ENCODE data around the gene TMEM143.
"Not testable (repeated sequence)": the region's sequence is repeated elsewhere in the genome, so short reads cannot be mapped to it uniquely, and the experiment has no call there.

The TMEM143 gene

DNA sequence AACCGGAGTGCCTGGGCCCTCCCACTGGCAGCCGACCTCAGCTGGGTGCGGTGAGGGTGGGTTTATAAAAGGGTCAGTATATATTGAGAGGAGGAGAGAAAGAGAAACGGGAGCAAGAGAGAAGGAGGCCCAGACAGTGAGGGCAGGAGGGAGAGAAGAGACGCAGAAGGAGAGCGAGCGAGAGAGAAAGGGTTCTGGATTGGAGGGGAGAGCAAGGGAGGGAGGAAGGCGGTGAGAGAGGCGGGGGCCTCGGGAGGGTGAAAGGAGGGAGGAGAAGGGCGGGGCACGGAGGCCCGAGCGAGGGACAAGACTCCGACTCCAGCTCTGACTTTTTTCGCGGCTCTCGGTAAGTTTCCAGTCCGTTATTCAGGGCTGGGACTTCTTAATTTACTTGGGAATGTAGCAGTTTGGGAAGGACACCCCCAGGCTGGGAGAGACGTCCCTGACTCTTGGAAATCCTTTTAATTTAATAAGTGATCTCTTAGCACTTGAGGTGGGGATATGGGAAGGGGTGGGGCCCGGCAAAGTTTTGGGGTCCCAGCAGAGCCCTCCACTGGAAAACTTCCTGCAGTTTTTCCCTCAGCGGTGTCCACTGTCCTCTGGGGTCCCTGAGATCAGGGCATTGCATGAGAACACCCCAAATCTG, 38.4 kb downstream of the TMEM143 start, which contains the start of gene EMP3:
Gene EMP3, plus strand, starts transcription at position 288 of the 646 bp plus-strand sequence. CDS start 1,293 bp downstream, outside the sequence.
- DNase-seq, result peak; percentile 90

GRCh38 chr19:48321622-48322591, 41.8 kb downstream of the TMEM143 start:
- peak; percentile 99 for DNase-seq

GRCh38 chr19:48321372-48321621, 42.4 kb downstream of the TMEM143 start:
- peak; percentile 99 for DNase-seq

- DNase-seq, result peak; percentile 73
These were observed 43.8 kb downstream of the TMEM143 start for GRCh38 chr19:48319647-48320541.

DNA sequence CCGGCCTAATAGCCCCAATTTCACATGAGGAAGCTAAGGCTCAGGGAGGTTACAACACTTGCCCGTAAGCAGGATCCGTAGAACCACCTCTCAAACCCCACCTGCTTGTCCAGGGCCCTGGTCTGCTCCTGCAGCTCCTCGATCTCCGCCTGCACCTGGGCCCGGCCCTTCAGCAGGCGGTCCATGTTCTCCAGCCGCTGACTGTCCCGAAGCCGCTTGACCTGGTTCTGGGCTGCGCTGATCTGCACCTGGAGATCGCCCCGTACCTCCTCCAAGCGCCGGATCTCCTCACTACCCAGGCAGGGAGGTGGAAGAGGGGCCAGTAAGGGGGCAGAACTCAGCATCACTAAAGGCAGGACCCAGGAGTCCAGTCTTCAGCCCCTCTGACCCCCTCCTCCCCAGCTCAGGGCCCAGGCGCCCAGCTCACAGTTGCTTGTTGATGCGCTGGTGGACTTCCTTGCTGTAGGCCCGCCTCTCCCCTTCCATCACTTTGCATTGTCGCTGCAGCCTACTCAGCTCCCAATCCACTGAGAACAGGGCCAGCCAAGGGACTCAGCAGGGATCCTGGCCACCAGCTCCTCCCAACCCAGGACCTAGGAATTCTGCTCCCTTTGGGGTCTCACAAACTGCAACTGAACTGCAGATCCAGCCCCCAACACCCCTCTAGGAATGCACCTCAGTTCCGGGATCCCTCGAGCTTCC, 45.3 kb downstream of the TMEM143 start:
- no peak for DNase-seq

DNA sequence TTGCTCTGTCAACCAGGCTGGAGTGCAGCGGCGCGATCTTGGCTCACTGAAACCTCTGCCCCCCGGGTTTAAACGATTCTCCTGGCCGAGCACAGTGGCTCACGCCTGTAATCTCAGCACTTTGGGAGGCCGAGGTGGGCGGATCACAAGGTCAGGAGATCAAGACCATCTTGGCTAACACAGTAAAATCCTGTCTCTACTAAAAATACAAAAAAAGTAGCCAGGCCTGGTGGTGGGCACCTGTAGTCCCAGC, 46.1 kb downstream of the TMEM143 start:
- DNase-seq, result not testable (repeated sequence)

DNA sequence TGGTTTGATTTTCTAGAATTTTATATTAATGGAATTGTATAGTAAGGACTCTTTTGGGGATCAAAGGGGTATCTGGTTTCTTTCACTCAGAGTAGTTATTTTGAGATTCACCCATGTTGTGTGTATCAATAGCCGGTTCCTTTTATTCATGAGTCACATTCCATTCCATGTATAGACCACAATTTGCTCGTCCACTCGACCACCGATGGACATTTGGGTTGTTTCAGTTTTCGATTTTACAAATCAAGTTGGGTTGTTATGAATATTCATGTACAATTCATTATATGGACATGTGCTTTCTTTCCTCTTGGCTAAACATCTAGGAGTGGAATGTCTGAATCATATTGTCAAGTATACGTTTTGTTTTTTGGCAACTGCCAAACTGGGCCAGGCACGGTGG, 48.0 kb downstream of the TMEM143 start:
- DNase-seq, result no peak

GRCh38 chr19:48311384-48311783, 52.4 kb downstream of the TMEM143 start:
- no peak for DNase-seq

GRCh38 chr19:48310227-48310626, 53.5 kb downstream of the TMEM143 start:
- DNase-seq, result no peak

GRCh38 chr19:48309731-48310130, 54.0 kb downstream of the TMEM143 start:
- DNase-seq, result not testable (repeated sequence)

DNA sequence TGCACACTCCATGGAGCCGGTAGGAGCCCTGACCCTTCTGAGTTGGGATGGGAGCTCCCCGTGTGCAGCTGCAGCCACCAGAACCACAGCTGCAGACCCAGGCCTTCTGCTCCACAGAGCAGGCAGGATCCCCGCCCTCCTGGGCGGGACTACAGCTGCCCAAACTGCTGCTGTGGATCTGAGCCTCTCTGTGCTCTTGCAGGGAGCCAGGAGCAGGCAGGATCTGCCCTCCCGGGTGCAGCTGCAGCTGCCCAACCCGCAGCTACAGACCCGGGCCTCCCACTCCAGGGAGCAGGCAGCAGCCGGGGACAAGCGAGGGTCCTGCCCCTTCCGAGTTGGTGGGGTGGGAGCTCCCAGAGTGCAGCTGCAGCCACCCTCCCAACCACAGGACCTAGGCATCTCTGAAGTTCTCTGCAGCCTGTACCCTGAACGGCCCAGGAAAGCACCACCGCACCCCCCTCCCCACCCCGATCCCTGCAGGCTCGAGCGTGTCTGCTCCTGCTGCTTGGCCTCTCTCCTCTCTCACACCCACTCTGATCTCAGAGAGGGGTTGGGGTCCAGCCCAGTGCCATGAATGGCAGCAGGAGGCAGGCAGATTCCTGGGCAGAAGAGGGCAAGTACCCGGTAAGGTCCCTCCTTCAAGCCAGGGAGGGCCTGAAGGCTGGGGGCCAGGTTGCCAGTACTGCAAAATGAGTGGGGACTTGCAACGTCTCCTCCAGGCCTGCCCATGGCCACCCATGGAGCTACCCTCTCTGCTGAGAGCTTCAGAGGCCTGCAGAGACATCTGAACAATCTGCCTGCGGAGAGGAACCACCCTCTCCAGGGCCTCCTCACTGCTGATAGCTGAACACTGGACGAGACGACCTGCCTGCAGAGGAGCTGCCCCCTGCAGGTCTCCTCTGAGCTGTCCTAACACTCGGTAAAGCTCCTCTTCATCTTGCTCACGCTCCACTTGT, 54.8 kb downstream of the TMEM143 start:
- DNase-seq, result no peak

DNA sequence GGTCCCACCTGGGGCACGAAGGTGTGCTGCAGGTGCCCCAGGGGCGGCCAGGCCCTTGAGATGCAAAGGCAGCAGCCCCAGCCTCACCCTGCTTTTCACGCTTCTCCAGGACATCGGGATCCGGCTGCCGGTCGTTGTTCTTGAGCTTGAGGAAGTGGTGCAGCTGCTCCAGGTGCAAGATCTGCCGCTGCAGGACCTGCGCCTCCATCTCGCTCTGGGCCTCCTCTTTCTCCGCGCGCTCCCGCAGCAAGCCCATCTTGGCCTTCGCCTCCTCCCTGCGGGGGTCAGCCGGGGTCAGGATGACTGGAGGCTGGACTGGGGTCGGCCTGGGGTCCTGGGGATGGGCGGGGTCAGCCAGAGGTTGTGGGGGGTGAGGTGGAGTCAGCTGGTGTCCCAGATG, 59.9 kb downstream of the TMEM143 start:
- DNase-seq, result no peak

- no peak for DNase-seq
These were observed 60.4 kb downstream of the TMEM143 start for GRCh38 chr19:48303367-48303766.

GRCh38 chr19:48302600-48302959, 61.2 kb downstream of the TMEM143 start:
- no peak for DNase-seq

GRCh38 chr19:48301886-48302599, 61.7 kb downstream of the TMEM143 start:
- DNase-seq, result no peak

DNA sequence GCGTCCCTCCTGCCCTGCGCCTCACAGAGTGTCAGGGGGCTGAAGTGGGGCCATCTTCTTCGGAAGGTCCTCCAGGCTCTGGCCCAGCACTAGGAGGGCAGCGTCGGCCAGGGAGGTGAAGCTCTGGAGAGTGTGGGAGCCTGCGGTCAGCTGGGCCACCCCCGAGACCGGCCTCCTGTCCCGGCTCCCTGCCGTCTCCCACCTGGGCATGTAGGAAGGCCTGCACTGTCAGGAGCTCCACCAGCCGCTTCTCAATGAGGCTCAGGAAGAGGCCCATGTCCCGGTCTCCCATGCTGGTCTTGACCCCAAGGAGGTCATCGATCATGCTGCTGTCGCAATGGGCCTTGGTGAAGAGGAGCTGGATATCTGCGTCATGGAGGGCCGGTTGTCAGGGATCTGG, 65.8 kb downstream of the TMEM143 start:
- DNase-seq, result no peak

DNA sequence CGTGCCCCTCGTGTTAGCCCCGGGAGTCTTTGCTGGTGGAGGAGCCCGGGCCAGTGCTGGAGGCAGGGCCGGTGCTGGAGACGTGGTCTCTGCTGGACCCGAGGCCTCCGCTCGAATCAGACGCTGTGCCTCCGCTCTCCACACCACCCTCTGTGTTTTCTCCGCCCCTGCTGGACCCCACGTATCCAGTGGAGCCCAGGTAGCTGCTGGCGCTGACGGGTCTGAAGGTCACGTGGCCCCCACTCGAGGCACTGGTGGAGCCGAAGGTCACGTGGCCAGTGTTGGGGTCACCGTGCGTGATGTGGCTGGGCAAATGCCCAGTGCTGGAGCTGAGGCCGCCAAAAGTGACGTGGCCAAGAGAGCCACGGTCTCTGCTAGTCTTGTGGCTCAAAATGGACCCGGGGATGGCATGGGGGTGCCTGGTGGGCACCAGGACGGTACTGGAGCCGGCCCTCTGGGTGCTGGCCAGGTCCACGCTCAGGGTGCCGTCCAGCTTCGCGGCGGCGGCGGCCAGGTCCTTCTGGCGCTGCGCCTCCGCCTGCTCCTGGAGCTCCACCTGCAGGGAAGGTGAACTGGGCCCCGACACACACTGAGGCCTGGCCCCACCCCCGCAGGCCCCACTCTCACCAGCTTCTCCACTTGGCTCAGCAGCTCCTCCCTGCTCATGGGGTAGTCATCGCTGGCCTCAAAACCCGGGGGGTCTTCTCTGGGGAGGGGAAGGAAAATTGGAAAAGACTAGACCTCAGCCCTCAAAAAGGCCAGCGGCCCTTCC, 66.6 kb downstream of the TMEM143 start:
- no peak for DNase-seq

GRCh38 chr19:48295458-48295857, 68.3 kb downstream of the TMEM143 start:
- DNase-seq, result no peak

DNA sequence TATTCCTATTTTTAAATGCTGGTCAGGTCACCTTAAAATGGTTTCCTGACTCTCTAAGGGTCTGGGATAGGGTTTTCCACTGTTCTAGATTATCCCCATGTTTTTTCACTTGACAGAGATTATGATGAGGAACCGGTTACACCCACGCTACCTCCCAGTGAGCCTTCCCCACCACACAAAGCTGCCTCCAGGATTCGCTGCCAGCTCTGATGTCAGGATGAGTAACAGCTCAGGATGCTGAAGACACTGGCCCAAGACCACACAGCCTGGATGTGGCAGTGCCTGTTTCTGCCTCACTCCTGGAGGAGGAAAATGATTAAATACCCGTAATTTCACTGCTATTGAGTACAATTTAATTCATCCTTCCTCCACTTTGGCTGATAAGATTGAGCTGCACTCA, 70.9 kb downstream of the TMEM143 start:
- DNase-seq, result no peak

DNA sequence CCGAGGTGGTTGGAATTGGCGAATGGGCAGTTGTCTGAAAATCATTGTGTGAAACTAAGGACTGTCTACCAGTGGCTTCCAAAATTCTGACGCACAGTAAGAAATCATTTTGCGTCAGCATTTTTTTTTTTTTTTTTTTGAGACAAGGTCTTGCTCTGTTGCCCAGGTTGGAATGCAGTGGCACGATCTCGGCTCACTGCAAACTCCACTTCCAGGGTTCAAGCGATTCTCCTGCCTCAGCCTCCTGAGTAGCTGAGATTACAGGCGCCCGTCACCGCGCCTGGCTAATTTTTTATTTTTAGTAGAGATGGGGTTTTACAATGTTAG, 72.3 kb downstream of the TMEM143 start:
- not testable (repeated sequence) for DNase-seq
